HG03378 (cell line): ENCODE data around the gene ADGRL1.
"Not testable (repeated sequence)": the region's sequence is repeated elsewhere in the genome, so short reads cannot be mapped to it uniquely, and the experiment has no call there.

Experiments
- ATAC-seq: cut with Tn5 transposase; IDR thresholded peaks from one replicate; pipeline ENCODE4 v1.9.1; 2021; ENCODE audit warnings: mild to moderate bottlenecking, moderate library complexity; ENCODE audit not compliant: unreplicated experiment

ADGRL1 gene

GRCh38 chr19:14195216-14195615 lies 10.8 kb downstream of the ADGRL1 start:
- ATAC-seq, result not testable (repeated sequence)

- ATAC-seq, result no peak
Measured at GRCh38 chr19:14189415-14189814, 16.6 kb downstream of the ADGRL1 start.

GRCh38 chr19:14188086-14188485 lies 17.9 kb downstream of the ADGRL1 start:
- not testable (repeated sequence) for ATAC-seq

- ATAC-seq, result no peak
Measured at GRCh38 chr19:14187561-14187960, 18.4 kb downstream of the ADGRL1 start.

GRCh38 chr19:14186684-14187083 lies 19.3 kb downstream of the ADGRL1 start:
- not testable (repeated sequence) for ATAC-seq

- ATAC-seq, result not testable (repeated sequence)
Measured at GRCh38 chr19:14185691-14186090, 20.3 kb downstream of the ADGRL1 start.

- ATAC-seq, result no peak
Measured at GRCh38 chr19:14185158-14185557, 20.8 kb downstream of the ADGRL1 start.

GRCh38 chr19:14183741-14184350 lies 22.1 kb downstream of the ADGRL1 start:
- ATAC-seq, result no peak

- no peak for ATAC-seq
Measured at GRCh38 chr19:14182476-14182875, 23.5 kb downstream of the ADGRL1 start.

- ATAC-seq, result no peak
Measured at GRCh38 chr19:14181906-14182305, 24.1 kb downstream of the ADGRL1 start.

GRCh38 chr19:14181199-14181598 lies 24.8 kb downstream of the ADGRL1 start:
- not testable (repeated sequence) for ATAC-seq

- ATAC-seq, result no peak
Measured at GRCh38 chr19:14177496-14178074, 28.4 kb downstream of the ADGRL1 start.

GRCh38 chr19:14175351-14175792 lies 30.6 kb downstream of the ADGRL1 start:
- ATAC-seq, result no peak

GRCh38 chr19:14174883-14175282 lies 31.1 kb downstream of the ADGRL1 start:
- no peak for ATAC-seq

GRCh38 chr19:14168993-14169392 lies 37.0 kb downstream of the ADGRL1 start:
- ATAC-seq, result no peak

GRCh38 chr19:14168259-14168972 lies 37.6 kb downstream of the ADGRL1 start:
- no peak for ATAC-seq

GRCh38 chr19:14167576-14168138 lies 38.3 kb downstream of the ADGRL1 start:
- no peak for ATAC-seq

- ATAC-seq, result no peak
Measured at GRCh38 chr19:14166999-14167575, 38.9 kb downstream of the ADGRL1 start.

GRCh38 chr19:14165990-14166830 lies 39.8 kb downstream of the ADGRL1 start:
- no peak for ATAC-seq

- no peak for ATAC-seq
Measured at GRCh38 chr19:14164724-14165493, 41.1 kb downstream of the ADGRL1 start.
